Pancreas (tissue), 10 donors: ENCODE results near the gene RPL39. TPM values are rescaled to one million over a fixed set of nuclear protein-coding genes. Genes with fewer than 3 reads are reported as not detected.
"Not testable (repeated sequence)": the region's sequence is repeated elsewhere in the genome, so short reads cannot be mapped to it uniquely, and the experiment has no call there.

Experiments
- ATAC-seq, 4 donors: fragments of 200-7000 bp; cut with Tn5 transposase; one replicate each; pipeline versions ENCODE4 v1.8.0 to v1.9.1; 2020; ENCODE audit warnings: mild to moderate bottlenecking in 4 of 4, moderate library complexity in 4 of 4
- DNase-seq, 6 donors: peaks; one replicate each; pipeline ENCODE4 v3.0.0-alpha.2; 2020
- FAIRE-seq: peaks from 2 replicates; lab custom pipeline; 2012; peaks lifted over from hg19 to GRCh38; lab: Jason Lieb, UNC
- H3K27ac ChIP-seq, 4 donors: fragments of 200-600 bp; sonication (generic); 1 replicate in 3 of 4; 2 replicates in 1 of 4; pipeline versions ENCODE4 v1.5.0 to v1.8.0; 2020
- H3K27me3 ChIP-seq, 4 donors: fragments of 200-600 bp; one replicate each; pipeline ENCODE4 v1.8.0; 2021
- H3K36me3 ChIP-seq, 3 donors: fragments of 200-600 bp; sonication (generic) in 1 of 3; one replicate each; pipeline versions ENCODE4 v1.5.0 to v1.8.0; 2020 to 2021
- H3K4me1 ChIP-seq, 3 donors: fragments of 200-600 bp; one replicate each; pipeline ENCODE4 v1.8.0; 2021
- H3K4me3 ChIP-seq, 4 donors: fragments of 200-600 bp; sonication (generic) in 2 of 4; one replicate each; pipeline versions ENCODE4 v1.5.0 to v1.8.0; 2020 to 2021
- H3K9me3 ChIP-seq, 4 donors: fragments of 200-600 bp; one replicate each; pipeline ENCODE4 v1.8.0; 2021
- CTCF ChIP-seq, 4 donors: fragments of 200-600 bp; sonication (generic) in 3 of 4; IDR thresholded peaks; one replicate each; pipeline versions ENCODE4 v1.5.0 to v1.8.0; 2021; ENCODE audit warnings: antibody characterized with exemption in 4 of 4
- WGBS, 2 donors: extraction: QIAGEN DNeasy Blood & Tissue Kit; methylation state at CpG; one replicate each; pipeline ENCODE4 v1.1.7; 2013; 5-methylcytosine and 5-hydroxymethylcytosine counted together
- intact Hi-C, 3 donors: fragments of 100-400 bp; cut with DNase I; formaldehyde crosslinking; loops; one replicate each; pipeline versions ENCODE4 v1.11.1 to v1.14.2; 2022
- polyA plus RNA-seq, 2 donors: library from polyadenylated mRNA; stranded (reverse); fragments of 200-250 nt; gene quantifications; one replicate each; pipeline ENCODE4 v1.2.3, GENCODE V29; 2013
- total RNA-seq, 6 donors: library from RNA; stranded (reverse); fragmentation: NEBNext Ultra II Directional in 4 of 6; extraction: Animal tissue kit (Norgen Biotek cat#: 25700) in 4 of 6; gene quantifications; one replicate each; pipeline versions ENCODE4 v1.2.1 to v1.2.4, GENCODE V29; 2021 to 2023
- donor health status: healthy with polysubstance abuse.
- donor health status: DM: no; HTN: no; CAD: no; lungs with moderate emphysema.
- donor health status: DM: no; HTN: no; CAD: no.
- donor health status: control.
- donor health status: control.
- donor health status: Bipolar disorder and iron deficiency.
- donor health status: DM: yes; HTN: yes; CAD: no.
- donor health status: DM: no; HTN: no; CAD: no.
- donor health status: DM: no; HTN: no; CAD: no.
- donor health status: DM: yes; HTN: yes; CAD: no.

RPL39 gene
- total and polyA plus RNA-seq, 8 donors = 567 to 3,516 (median 1,012) TPM

- DNase-seq (no peak), FAIRE-seq (no peak)
Observed at GRCh38 chrX:119778829-119779228, 12.6 kb downstream of the RPL39 start.

GRCh38 chrX:119775517-119776238 is 15.8 kb downstream of the RPL39 start:
- Histone ChIP-seq H3K27me3 (no peaks in the 10 kb centered on the region), H3K27ac (no peak overlapping the region), H3K4me3 (no peak overlapping the region), H3K4me1 (no peaks in the 10 kb centered on the region), H3K9me3 (no peaks in the 10 kb centered on the region), H3K36me3 (no peaks in the 10 kb centered on the region)
- intact Hi-C loops = no loop called here
- peak in 1 of 4 donors; percentile 54 for ATAC-seq
- 71 to 83% methylated on average over 15 of the region's 15 CpGs for WGBS, 2 donors
- no peak for DNase-seq
- no peak for TF ChIP-seq CTCF (IDR thresholded peaks at IDR 0.05)
- FAIRE-seq = no peak

More at GRCh38 chrX:119778829-119779228, 12.6 kb downstream of the RPL39 start:
- Histone ChIP-seq H3K4me1 (no peaks in the 10 kb centered on the region), H3K4me3 (no peak overlapping the region), H3K27ac (no peak overlapping the region), H3K36me3 (no peaks in the 10 kb centered on the region), H3K27me3 (no peaks in the 10 kb centered on the region), H3K9me3 (no peaks in the 10 kb centered on the region)
- no peak for ATAC-seq
- 83 to 93% methylated on average over 5 of the region's 5 CpGs for WGBS, 2 donors
- TF ChIP-seq CTCF (IDR thresholded peaks at IDR 0.05) = no peak
- intact Hi-C loops = no loop called here

- not testable (repeated sequence) for ATAC-seq, H3K27me3 ChIP-seq
Observed at GRCh38 chrX:119769388-119769787, 22.0 kb downstream of the RPL39 start.

GRCh38 chrX:119768436-119768835 is 23.0 kb downstream of the RPL39 start:
- FAIRE-seq, H3K9me3 ChIP-seq, H3K4me3 ChIP-seq, DNase-seq, H3K27me3 ChIP-seq, ATAC-seq, H3K36me3 ChIP-seq, intact Hi-C loops, H3K4me1 ChIP-seq, H3K27ac ChIP-seq: not testable (repeated sequence)
- 85 to 92% methylated on average over 11 of the region's 11 CpGs for WGBS, 2 donors

More at GRCh38 chrX:119769388-119769787, 22.0 kb downstream of the RPL39 start:
- H3K4me3 ChIP-seq, intact Hi-C loops, DNase-seq, H3K27ac ChIP-seq, H3K9me3 ChIP-seq, H3K4me1 ChIP-seq, H3K36me3 ChIP-seq, FAIRE-seq: not testable (repeated sequence)
- 89 to 100% methylated on average over 2 to 3 of the region's 3 CpGs for WGBS, 2 donors

- H3K4me1 ChIP-seq = no peaks in the 10 kb centered on the region
Observed at GRCh38 chrX:119763836-119764387, 27.5 kb downstream of the RPL39 start.

More at GRCh38 chrX:119763836-119764387, 27.5 kb downstream of the RPL39 start:
- WGBS, 2 donors = 76 to 81% methylated on average over 6 of the region's 6 CpGs
- no peaks in the 10 kb centered on the region for H3K9me3 ChIP-seq
- DNase-seq = no peak
- H3K36me3 ChIP-seq = no peaks in the 10 kb centered on the region
- no peak overlapping the region for H3K27ac ChIP-seq
- TF ChIP-seq CTCF (IDR thresholded peaks at IDR 0.05) = no peak
- no peak for ATAC-seq
- no peak overlapping the region for H3K4me3 ChIP-seq
- intact Hi-C loops = no loop called here
- H3K27me3 ChIP-seq = no peaks in the 10 kb centered on the region
- no peak for FAIRE-seq
